Measurements from ENCODE around the gene TSPAN9.

Gene TSPAN9

DNA sequence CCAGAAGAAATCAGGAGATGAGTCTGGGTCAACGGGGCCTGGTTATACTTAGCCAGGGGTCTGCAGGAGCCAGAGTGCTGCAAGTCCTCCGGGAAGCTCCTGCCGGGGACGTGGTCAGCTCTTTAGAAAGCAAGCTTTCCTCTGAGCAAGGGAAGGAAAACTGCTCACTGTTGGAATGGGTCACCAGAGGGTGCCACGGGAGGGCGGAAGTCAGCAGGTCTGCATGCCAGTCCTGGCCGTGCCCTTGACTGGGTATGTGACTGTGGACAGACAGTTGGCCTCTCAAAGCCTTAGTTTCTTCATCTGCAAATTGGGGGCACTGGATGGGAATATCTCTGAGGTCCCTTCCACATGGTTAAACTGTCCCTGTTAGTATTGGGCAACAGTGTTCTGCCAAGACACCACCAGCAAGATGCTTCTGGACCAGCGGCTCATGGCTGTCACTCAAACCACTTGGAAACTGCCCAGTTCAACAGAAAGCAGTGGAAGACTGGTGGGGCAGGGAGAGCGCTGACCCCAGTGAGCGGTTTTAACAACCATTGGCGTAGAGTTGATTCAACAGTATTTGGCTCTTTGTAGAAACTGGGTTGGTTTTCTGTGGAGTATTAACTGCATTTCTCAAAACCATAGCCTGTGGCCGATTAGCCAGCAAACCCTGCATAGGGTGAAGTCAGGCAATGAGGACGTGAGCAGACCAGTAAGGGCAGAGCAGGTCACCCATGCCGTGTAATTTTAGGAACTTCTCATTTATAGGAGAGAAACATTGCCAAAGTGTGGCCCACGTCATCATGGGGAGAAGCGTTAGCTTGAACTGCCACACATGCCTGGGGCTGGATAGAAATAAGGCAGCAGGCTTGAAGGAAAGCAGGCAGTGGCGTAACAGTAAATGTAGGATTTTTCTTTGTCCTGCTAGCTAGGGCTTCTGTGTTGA is 249.9 kb downstream of the TSPAN9 start:
- no peak overlapping the region for H3K9ac ChIP-seq (ENCODE audit: low read depth, low read length)
- no peaks in the 10 kb centered on the region for H3K36me3 ChIP-seq (ENCODE audit: insufficient read depth, low read length)
- H3K4me1 ChIP-seq (ENCODE audit: insufficient read depth, low read length): peaks cover 21% of the 10 kb centered on the region
- H3K9me3 ChIP-seq (ENCODE audit: control insufficient read depth, insufficient read depth, low read length): no peaks in the 10 kb centered on the region

DNA sequence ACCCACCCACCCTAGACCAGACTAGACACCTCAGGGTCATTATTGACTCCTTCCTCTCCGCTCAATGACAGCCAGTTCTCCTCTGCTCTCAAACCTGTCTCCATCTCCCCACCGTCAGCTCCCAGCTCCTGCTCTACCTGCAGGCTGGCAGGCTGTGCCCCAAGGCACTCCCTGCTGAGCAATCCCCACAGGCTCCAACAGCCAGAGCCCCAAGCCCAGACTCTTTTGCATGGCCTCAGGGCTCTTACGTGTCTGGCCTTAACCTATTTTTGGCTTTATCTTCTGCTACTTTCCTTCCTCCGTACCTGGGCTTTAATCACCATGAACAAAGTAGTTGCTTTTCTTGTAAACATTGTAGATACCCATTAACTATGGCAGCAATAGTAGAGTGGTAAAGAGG is 250.9 kb downstream of the TSPAN9 start:
- Histone ChIP-seq H3K9me3 (ENCODE audit: control insufficient read depth, insufficient read depth, low read length) (no peaks in the 10 kb centered on the region), H3K9ac (ENCODE audit: low read depth, low read length) (no peak overlapping the region), H3K36me3 (ENCODE audit: insufficient read depth, low read length) (no peaks in the 10 kb centered on the region), H3K4me1 (ENCODE audit: insufficient read depth, low read length) (peaks cover 22% of the 10 kb centered on the region)

DNA sequence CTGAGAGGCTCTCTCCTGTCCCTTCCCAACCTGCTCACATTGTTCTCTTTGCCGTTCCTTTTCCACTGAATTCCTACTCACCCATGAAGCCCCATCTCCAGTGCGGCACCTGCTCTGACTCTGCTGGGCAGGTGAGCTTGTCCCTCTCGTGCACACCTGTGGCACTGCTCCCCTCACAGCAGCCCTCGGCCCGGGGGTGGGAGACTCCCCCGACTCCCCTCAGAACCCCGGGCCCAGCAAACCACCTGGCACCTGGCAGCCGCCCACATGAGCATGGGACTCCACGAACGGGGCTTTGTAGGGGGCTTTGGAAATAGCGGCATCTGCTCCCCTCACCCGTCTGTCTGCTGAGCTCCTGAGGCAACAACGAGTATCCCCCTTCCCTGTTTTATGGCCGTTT is 251.4 kb downstream of the TSPAN9 start:
- H3K9ac ChIP-seq (ENCODE audit: low read depth, low read length): no peak overlapping the region
- H3K9me3 ChIP-seq (ENCODE audit: control insufficient read depth, insufficient read depth, low read length): no peaks in the 10 kb centered on the region
- peaks cover 26% of the 10 kb centered on the region for H3K4me1 ChIP-seq (ENCODE audit: insufficient read depth, low read length)
- no peaks in the 10 kb centered on the region for H3K36me3 ChIP-seq (ENCODE audit: insufficient read depth, low read length)

DNA sequence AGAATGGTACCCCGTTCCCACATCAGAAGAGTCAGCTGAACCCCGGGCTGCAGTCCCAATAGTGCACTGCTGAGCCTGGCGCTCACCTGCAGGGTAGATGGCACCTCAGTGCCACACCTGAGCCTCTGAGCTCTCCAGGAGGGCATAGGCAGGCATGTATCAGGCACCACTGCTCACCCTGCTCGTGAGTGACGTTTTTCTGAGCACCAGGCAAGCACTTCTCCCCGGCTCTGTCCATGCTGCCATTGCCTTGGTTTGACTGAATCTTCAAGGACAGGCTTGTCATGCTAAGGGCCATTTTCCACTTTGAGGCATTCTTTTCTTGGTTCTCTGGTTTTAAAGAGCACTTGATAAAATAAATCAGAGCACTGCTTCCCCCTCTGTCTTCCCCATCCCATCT is 252.2 kb downstream of the TSPAN9 start:
- no peak overlapping the region for H3K9ac ChIP-seq (ENCODE audit: low read depth, low read length)
- H3K4me1 ChIP-seq (ENCODE audit: insufficient read depth, low read length): peaks cover 26% of the 10 kb centered on the region
- no peaks in the 10 kb centered on the region for H3K9me3 ChIP-seq (ENCODE audit: control insufficient read depth, insufficient read depth, low read length)
- H3K36me3 ChIP-seq (ENCODE audit: insufficient read depth, low read length): no peaks in the 10 kb centered on the region

DNA sequence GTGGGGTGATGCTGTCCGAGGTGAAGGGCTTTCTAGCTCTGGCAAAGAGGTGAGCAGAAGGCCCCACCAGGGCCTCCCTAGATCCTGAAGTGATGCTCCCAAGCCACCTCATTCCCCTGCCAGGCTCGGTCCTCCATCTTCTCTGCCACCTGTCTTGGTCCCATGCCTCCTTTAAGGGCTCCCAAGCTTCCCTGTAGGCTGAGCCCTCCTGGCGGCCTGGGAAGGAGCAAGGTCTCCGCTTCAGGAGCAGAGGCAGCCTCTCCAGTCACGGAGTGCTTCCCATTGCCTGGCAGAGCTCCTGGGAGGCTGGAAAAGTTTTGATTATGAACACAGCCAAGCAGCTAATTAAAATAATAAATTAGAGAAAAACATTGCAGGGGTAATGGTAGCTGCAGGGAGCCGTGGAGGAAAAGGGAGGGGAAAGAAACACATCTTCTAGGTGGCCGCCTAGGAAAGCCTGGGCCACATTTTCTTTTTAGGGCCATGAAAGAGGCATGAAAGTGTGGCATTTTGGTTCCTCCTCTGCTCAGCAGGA is 253.9 kb downstream of the TSPAN9 start:
- Histone ChIP-seq H3K4me1 (ENCODE audit: insufficient read depth, low read length) (peaks cover 26% of the 10 kb centered on the region), H3K9ac (ENCODE audit: low read depth, low read length) (no peak overlapping the region), H3K36me3 (ENCODE audit: insufficient read depth, low read length) (no peaks in the 10 kb centered on the region), H3K9me3 (ENCODE audit: control insufficient read depth, insufficient read depth, low read length) (no peaks in the 10 kb centered on the region)

DNA sequence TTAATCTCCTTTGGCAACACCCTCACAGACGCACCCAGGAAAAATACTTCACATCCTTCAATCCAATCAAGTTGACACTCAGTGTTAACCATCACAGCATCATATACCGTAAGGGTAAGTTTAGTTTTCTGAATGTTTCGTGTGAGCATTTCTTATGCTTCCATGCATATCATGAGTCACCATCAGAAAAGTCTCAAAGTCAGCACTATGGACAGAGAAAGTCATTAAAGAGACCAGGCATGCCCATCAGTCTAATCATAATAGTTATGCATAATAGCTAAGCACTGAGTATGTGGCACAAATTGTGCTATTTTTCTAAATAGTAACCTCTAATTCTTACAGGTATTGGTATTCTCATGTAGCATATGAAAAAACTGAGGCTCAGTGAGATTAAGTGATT is 255.0 kb downstream of the TSPAN9 start:
- Histone ChIP-seq H3K36me3 (ENCODE audit: insufficient read depth, low read length) (no peaks in the 10 kb centered on the region), H3K9ac (ENCODE audit: low read depth, low read length) (no peak overlapping the region), H3K9me3 (ENCODE audit: control insufficient read depth, insufficient read depth, low read length) (no peaks in the 10 kb centered on the region), H3K4me1 (ENCODE audit: insufficient read depth, low read length) (peaks cover 31% of the 10 kb centered on the region)

DNA sequence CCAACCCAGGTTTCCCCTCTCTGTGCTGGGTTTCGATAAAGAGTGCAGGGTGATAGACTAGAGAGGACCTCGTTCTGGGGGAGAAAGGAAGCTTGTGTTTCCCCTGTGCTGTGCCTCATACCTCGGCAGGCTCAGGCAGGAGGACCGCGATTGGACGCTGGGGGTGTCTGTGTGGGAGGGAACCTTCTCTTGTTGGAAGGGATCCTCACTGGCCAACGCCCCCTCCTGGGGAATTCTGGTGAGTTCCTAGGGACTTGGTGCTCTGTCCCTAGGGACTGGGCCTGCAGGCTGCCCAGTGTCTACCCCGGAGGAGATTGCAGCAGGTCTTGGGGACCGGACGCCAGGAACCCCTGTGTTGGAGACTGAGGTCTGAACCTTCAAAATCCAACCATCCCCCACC is 256.4 kb downstream of the TSPAN9 start:
- H3K4me1 ChIP-seq (ENCODE audit: insufficient read depth, low read length): peaks cover 23% of the 10 kb centered on the region

DNA sequence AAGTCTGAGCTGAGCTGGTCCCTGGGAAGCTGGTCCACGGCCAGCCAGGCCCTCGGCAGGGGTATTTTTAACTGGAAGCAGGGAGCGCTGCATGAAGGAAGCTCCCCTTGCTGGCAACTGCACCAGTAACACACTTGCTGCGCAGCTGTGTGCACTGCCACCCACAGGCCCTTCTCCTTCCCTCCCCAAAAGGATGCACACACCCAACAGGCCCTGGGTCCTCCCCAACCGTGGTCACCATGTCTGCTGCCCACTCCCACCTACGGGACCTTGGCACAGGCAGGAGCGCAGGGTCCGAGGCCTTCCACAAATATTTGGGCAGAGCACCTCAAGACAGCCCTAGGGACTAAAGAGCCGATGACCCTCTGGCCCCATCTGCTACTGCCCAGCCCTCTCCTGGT is 256.8 kb downstream of the TSPAN9 start:
- Histone ChIP-seq H3K4me1 (ENCODE audit: insufficient read depth, low read length) (peaks cover 21% of the 10 kb centered on the region), H3K36me3 (ENCODE audit: insufficient read depth, low read length) (no peaks in the 10 kb centered on the region), H3K9ac (ENCODE audit: low read depth, low read length) (no peak overlapping the region), H3K9me3 (ENCODE audit: control insufficient read depth, insufficient read depth, low read length) (no peaks in the 10 kb centered on the region)

More for the DNA sequence above, 256.4 kb downstream of the TSPAN9 start:
- Histone ChIP-seq H3K9me3 (ENCODE audit: control insufficient read depth, insufficient read depth, low read length) (no peaks in the 10 kb centered on the region), H3K36me3 (ENCODE audit: insufficient read depth, low read length) (no peaks in the 10 kb centered on the region), H3K9ac (ENCODE audit: low read depth, low read length) (no peak overlapping the region)

DNA sequence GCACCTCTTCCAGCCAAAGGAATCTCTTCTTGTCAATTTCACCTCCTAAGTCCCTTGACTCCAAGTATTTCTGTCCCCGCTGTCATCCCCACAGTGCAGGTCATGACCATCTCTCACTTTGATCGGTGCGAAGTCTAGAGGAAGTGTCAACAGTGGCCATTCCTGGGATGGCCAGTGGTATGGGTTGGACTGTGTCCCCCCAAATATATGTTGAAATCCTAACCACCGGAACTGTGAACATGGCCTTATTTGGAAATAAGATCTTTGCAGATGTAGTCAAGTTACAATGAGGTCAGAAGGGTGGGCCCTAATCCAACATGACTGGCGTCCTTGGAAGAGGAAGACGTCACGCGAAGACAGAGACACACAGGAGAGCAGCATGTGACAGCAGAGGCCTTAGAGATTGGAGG is 257.9 kb downstream of the TSPAN9 start:
- no peaks in the 10 kb centered on the region for H3K36me3 ChIP-seq (ENCODE audit: insufficient read depth, low read length)
- H3K9me3 ChIP-seq (ENCODE audit: control insufficient read depth, insufficient read depth, low read length): no peaks in the 10 kb centered on the region
- H3K4me1 ChIP-seq (ENCODE audit: insufficient read depth, low read length): peaks cover 17% of the 10 kb centered on the region
- no peak overlapping the region for H3K9ac ChIP-seq (ENCODE audit: low read depth, low read length)

All from ES-I3 (cell line).